Measurements from ENCODE around the gene RASSF7.

RASSF7 gene

DNA sequence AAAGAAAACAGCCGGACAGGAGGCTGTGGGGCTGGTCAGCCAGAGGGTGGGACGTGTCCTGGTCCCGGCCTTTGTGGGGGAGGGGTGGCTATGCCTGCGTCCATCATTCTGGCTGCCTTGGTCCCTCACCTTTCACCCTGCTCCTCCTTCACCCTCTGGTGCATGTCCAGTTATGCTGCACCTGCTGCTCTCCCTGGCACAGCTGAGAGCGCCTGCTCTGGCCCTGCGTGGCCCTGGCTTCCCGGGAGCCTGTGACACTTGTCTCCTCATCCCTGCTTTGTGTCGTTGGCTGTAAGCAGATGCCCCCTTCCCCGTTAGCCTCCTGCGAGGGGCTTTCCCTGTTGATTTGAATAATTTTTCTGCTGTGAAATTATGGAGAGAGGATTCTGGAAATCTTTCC lies 32.1 kb downstream of the RASSF7 start:
- DNase-seq (ENCODE audit: low spot score) = no peak
- no peak overlapping the region for H3K4me3 ChIP-seq
- TF ChIP-seq, protein P1, sequence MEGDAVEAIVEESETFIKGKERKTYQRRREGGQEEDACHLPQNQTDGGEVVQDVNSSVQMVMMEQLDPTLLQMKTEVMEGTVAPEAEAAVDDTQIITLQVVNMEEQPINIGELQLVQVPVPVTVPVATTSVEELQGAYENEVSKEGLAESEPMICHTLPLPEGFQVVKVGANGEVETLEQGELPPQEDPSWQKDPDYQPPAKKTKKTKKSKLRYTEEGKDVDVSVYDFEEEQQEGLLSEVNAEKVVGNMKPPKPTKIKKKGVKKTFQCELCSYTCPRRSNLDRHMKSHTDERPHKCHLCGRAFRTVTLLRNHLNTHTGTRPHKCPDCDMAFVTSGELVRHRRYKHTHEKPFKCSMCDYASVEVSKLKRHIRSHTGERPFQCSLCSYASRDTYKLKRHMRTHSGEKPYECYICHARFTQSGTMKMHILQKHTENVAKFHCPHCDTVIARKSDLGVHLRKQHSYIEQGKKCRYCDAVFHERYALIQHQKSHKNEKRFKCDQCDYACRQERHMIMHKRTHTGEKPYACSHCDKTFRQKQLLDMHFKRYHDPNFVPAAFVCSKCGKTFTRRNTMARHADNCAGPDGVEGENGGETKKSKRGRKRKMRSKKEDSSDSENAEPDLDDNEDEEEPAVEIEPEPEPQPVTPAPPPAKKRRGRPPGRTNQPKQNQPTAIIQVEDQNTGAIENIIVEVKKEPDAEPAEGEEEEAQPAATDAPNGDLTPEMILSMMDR (IDR thresholded peaks at IDR 0.05) = no peak
- no peak overlapping the region for H3K27ac ChIP-seq

DNA sequence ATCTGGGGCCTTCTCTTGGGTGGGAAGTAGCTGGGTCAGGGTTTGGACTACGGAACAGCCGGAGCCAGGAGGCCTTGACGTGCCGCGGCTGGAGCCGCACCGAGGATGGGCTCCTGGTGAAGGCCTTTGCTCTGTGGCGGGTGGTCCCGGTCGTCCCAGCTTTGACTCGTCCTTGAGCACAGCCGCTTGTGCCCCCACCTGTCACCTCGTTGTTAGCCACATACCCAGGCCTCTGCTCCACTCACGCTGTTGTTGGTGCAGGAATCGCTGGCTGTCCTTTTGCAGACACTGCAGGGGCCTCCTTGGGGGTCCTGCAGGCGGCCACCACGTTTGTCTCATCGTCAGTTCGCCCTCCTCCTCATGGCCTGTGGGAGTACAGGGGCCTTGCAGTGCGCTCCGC lies 32.6 kb downstream of the RASSF7 start:
- TF ChIP-seq, protein P1 (IDR thresholded peaks at IDR 0.05) = no peak
- no peak overlapping the region for H3K4me3 ChIP-seq
- DNase-seq (ENCODE audit: low spot score) = no peak

DNA sequence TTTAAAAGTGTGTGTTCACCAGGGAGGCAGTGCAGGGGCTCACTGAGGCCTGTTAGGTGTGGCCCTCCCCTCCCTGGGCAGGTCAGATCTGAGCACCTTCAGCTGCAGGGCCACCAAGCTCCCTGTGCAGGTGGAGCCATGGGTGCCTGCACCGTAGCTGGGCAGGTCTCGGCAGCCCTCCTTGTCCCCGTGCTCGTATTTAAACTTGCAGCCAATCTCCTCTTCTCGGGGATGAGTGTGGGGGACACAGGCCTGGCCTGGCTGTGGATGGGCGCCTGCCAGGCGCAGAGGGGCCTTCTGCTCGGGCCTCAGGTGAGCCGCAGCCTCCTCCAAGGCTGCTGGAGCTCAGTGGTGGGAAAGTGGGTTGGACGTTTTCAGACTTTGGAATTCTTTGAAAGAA lies 34.6 kb downstream of the RASSF7 start:
- TF ChIP-seq, protein P1 (IDR thresholded peaks at IDR 0.05) = no peak
- Histone ChIP-seq H3K27ac (no peak overlapping the region), H3K4me3 (no peak overlapping the region)
- no peak for DNase-seq (ENCODE audit: low spot score)

More for the DNA sequence above, 32.6 kb downstream of the RASSF7 start:
- H3K27ac ChIP-seq = no peak overlapping the region

DNA sequence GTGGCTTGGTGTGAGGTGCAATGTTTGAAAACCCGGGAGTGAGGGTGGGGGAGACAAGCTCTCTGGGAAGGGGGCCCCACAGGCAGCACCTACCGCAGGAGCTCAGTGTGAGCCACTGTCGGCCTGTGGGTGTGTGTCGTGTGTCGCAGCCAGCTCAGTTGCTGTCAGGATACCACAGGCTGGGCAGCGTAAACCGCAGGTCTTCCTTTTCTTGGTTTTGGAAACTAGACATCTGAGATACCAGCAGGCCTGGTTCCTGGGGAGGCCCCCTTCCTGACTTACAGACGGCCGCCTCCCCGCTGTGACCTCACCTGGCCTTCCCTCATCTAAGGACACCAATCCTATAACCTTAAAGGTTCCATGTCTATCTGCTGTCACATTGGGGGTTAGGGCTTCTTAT lies 35.6 kb downstream of the RASSF7 start:
- no peak for DNase-seq (ENCODE audit: low spot score)
- no peak overlapping the region for H3K4me3 ChIP-seq
- H3K27ac ChIP-seq = no peak overlapping the region
- TF ChIP-seq, protein P1 (IDR thresholded peaks at IDR 0.05) = no peak

DNA sequence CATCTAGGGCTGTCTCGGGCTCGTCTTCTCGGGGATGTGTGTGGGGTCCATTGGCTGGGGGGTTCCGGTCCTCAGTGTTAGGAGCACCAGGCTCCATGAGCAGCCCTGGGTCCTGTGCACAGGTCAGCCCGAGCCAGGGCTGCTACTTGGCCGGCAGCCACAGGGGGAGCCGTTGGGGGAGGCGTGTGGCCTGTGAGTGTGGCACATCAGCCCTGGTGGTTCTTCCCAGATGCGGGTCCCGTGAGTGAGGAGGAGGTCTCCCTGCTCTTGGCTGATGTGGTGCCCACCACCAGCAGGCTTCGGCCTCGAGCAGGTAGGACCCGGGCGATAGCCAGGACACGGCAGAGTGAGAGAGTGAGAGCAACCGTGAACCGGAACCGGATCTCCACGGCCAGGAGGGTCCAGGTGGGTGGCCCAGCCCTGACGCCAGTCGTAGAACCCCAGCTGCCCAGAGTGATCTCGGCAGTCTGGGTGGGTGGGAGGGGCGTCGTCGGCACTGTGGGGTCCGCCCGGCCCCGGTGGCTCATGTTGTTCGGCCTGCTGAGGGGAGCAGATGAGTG lies 36.5 kb downstream of the RASSF7 start:
- TF ChIP-seq, protein P1 (IDR thresholded peaks at IDR 0.05) = no peak
- DNase-seq (ENCODE audit: low spot score) = no peak
- H3K4me3 ChIP-seq = no peak overlapping the region
- H3K27ac ChIP-seq = no peak overlapping the region

DNA sequence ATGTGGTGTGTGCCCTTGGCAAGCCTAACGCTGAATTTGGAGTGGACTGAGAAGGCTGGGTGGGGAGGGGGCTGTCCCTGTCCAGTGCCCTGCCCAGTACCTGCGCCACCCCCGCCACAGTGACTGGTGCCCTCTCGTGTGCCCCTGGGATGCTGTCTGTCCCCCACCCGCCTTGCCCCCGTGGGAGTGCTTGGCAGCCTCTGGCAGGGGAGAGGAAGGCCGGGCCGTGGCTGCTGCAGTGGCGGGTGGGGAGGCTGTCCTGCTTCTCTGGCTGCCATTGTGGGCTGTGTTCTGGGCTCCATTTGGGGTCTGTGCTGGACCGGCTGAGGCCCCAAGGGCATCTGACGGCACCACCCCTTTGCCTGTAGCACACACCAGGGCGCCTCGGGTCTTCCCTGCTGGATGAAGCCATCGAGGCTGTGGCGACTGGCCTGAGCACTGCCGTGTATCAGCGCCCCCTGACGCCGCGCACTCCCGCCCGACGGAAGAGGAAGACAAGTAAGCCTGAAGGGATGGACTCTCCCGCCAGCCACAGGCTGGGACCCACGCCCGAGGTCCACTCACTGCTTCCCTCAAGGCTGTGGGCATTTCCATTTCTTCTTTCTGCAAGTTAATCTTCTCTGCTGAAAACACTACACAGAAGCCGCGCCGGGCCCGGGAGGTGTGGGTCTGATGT lies 37.4 kb downstream of the RASSF7 start:
- DNase-seq (ENCODE audit: low spot score) = no peak
- TF ChIP-seq, protein P1 (IDR thresholded peaks at IDR 0.05) = no peak
- H3K27ac ChIP-seq = no peak overlapping the region
- H3K4me3 ChIP-seq = no peak overlapping the region
